Measurements from ENCODE around the gene EPN1. TPM values are rescaled to one million over a fixed set of nuclear protein-coding genes. Genes with fewer than 3 reads are reported as not detected.

EPN1 gene
- total and polyA plus RNA-seq, 9 of the 15 experiments (the other 6 are each of a cell fraction or from before 2014, with no cell fraction given), result 0.08 to 138 (median 12.7) TPM

DNA sequence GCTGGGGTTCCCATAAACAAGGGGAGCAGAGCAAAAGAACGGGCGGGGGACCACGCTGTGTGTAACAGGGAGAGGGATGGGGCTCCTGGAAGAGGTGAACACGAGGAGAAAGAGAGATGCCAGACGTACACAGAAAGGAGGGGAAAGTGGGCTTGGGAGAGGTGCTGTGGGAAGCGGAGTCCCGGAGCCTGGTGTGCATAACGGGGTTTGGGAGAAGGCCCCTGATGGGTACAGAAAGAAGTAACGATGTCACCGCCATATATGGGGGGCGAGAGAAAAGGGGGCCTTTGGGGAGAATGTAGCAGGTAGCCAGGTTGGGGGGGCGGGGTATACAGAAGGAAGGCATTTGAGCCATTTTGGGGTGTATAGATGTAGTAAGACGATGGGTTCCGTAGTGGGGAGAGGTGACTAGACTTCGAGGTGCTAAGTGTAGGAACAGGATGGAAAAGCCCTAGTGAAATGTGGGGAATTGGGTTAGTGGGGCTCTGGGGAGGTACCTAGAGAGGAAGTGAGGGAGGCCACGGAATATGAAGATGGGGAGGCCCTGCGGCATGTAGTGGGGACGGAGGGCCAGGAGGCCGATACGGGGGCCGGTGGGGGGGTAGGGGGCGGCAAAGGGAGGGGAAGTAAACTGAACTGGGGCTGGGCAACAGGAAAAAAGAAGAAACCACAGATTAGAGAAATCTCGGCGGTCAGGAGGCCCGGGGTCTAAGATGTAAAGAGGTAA lies 33.4 kb upstream of the EPN1 start:
- H3K4me2 ChIP-seq (ENCODE audit: insufficient read depth, low read length), result peak overlapping the region; percentile 91
- POLR2A ChIA-PET, result interaction anchor here (2.3 kb wide), 1 partner anchor 13 kb away, joined by 8 read pairs; the partner anchor contains the start of gene U2AF2
- H3K27ac ChIP-seq (ENCODE audit: extremely low read depth, low read depth, low read length), result peak overlapping the region; percentile 74
- peak overlapping the region; percentile 79 to 98 for H3K9ac ChIP-seq (ENCODE audit: insufficient read depth in 1 of 2, low read depth in 2 of 2, low read length in 2 of 2)
- H2AFZ ChIP-seq (ENCODE audit: low read depth, low read length), result peak overlapping the region; percentile 36; the same call in 1 of the 2 replicates
- peak in 1 of 4 experiments; percentile 27 for DNase-seq (ENCODE audit: extremely low read depth in 1 of 4, low spot score in 3 of 4)
- intact Hi-C loops (cut with micrococcal nuclease) (no loop called here), in situ Hi-C loops (cut with MboI) (loop anchor here (25.0 kb wide), 2 partner anchors 504 to 671 kb away; partner anchors contain the start of genes TNNT1 and ZSCAN5A)
- 2% methylated on average over 17 of the region's 25 CpGs for WGBS (ENCODE audit: insufficient coverage, low coverage, missing lambda C conversion rate)
- ATAC-seq, result peak; percentile 3; the same call in 2 of the 3 replicates
- CTCF ChIA-PET (ENCODE audit: low intra/inter-chr PET ratio), result interaction anchor here (1.2 kb wide), 1 partner anchor 13 kb away, joined by 5 read pairs; the partner anchor contains the start of gene U2AF2
- BruUV-seq (replicated peaks), result no TSS peak
- H3K79me2 ChIP-seq (ENCODE audit: control insufficient read depth, insufficient read depth, low read length), result peaks cover 77% of the 10 kb centered on the region
- peak overlapping the region; percentile 94 for H3K4me3 ChIP-seq
- FAIRE-seq, result peak; percentile 70
- H3K9me3 ChIP-seq (replicated peaks; ENCODE audit: control insufficient read depth, insufficient read depth, low read depth, low read length), result no peaks in the 10 kb centered on the region
- no peaks in the 10 kb centered on the region for H3K27me3 ChIP-seq (ENCODE audit: control insufficient read depth in 2 of 2, insufficient read depth in 2 of 2, low read length in 2 of 2)
- no peaks in the 10 kb centered on the region for H3K9me1 ChIP-seq (ENCODE audit: control insufficient read depth, insufficient read depth, low read length)
- peaks cover 31% of the 10 kb centered on the region; the same call in 2 of the 3 replicates for H3K36me3 ChIP-seq (ENCODE audit: control insufficient read depth, insufficient read depth, low read length)
- no peaks in the 10 kb centered on the region for H4K20me1 ChIP-seq (replicated peaks; ENCODE audit: control insufficient read depth, insufficient read depth, low read length)
- H3K4me1 ChIP-seq (replicated peaks in 1 of 2; ENCODE audit: control insufficient read depth in 2 of 2, insufficient read depth in 2 of 2, low read length in 2 of 2), result peaks cover 35 to 63% of the 10 kb centered on the region in 2 experiments
- TF ChIP-seq HIVEP1 (CRISPR knock-in tag; IDR thresholded peaks at IDR 0.05), result 0 out of 2 replicates have a peak, but pooled peaks have one; percentile 8
- TF ChIP-seq ZFPM2 (CRISPR knock-in tag; IDR thresholded peaks at IDR 0.05), result no peak
- no peak for TF ChIP-seq ZNF586 (CRISPR knock-in tag; conservative IDR thresholded peaks at IDR 0.05)
- TF ChIP-seq RUNX1 (IDR thresholded peaks at IDR 0.05; ENCODE audit: low read depth), result no peak
- TF ChIP-seq, protein P1, sequence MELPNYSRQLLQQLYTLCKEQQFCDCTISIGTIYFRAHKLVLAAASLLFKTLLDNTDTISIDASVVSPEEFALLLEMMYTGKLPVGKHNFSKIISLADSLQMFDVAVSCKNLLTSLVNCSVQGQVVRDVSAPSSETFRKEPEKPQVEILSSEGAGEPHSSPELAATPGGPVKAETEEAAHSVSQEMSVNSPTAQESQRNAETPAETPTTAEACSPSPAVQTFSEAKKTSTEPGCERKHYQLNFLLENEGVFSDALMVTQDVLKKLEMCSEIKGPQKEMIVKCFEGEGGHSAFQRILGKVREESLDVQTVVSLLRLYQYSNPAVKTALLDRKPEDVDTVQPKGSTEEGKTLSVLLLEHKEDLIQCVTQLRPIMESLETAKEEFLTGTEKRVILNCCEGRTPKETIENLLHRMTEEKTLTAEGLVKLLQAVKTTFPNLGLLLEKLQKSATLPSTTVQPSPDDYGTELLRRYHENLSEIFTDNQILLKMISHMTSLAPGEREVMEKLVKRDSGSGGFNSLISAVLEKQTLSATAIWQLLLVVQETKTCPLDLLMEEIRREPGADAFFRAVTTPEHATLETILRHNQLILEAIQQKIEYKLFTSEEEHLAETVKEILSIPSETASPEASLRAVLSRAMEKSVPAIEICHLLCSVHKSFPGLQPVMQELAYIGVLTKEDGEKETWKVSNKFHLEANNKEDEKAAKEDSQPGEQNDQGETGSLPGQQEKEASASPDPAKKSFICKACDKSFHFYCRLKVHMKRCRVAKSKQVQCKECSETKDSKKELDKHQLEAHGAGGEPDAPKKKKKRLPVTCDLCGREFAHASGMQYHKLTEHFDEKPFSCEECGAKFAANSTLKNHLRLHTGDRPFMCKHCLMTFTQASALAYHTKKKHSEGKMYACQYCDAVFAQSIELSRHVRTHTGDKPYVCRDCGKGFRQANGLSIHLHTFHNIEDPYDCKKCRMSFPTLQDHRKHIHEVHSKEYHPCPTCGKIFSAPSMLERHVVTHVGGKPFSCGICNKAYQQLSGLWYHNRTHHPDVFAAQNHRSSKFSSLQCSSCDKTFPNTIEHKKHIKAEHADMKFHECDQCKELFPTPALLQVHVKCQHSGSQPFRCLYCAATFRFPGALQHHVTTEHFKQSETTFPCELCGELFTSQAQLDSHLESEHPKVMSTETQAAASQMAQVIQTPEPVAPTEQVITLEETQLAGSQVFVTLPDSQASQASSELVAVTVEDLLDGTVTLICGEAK (IDR thresholded peaks at IDR 0.05), result peak; percentile 43; the same call in 1 of the 2 replicates
- TF ChIP-seq, protein P1 (CRISPR knock-in tag; IDR thresholded peaks at IDR 0.05), result no peak
- no peak for TF ChIP-seq IRF2 (CRISPR knock-in tag; IDR thresholded peaks at IDR 0.05)
- TF ChIP-seq ETV6 (IDR thresholded peaks at IDR 0.05; ENCODE audit: borderline replicate concordance in 1 of 2, low read depth in 2 of 2, low read length in 1 of 2), result no peak
- no peak for TF ChIP-seq ETV6 (CRISPR knock-in tag; IDR thresholded peaks at IDR 0.05; ENCODE audit: borderline replicate concordance)
- TF ChIP-seq, protein P2, sequence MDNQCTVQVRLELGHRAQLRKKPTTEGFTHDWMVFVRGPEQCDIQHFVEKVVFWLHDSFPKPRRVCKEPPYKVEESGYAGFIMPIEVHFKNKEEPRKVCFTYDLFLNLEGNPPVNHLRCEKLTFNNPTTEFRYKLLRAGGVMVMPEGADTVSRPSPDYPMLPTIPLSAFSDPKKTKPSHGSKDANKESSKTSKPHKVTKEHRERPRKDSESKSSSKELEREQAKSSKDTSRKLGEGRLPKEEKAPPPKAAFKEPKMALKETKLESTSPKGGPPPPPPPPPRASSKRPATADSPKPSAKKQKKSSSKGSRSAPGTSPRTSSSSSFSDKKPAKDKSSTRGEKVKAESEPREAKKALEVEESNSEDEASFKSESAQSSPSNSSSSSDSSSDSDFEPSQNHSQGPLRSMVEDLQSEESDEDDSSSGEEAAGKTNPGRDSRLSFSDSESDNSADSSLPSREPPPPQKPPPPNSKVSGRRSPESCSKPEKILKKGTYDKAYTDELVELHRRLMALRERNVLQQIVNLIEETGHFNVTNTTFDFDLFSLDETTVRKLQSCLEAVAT (IDR thresholded peaks at IDR 0.05), result peak in 1 of 2 experiments; percentile 16; a peak in 1 of 4 replicates
- no peak for TF ChIP-seq NFE2 (IDR thresholded peaks at IDR 0.05; ENCODE audit: low read depth)
- peak; percentile 12; the same call in 1 of the 2 replicates for TF ChIP-seq LARP7 (IDR thresholded peaks at IDR 0.05)
